H1 (cell line): ENCODE data around the gene CCSER2. TPM values are rescaled to one million over a fixed set of nuclear protein-coding genes. Genes with fewer than 3 reads are reported as not detected.
"Not testable (repeated sequence)": the region's sequence is repeated elsewhere in the genome, so short reads cannot be mapped to it uniquely, and the experiment has no call there.

Source experiments
- CTCF ChIA-PET: fragments of 300-600 bp; sonication (Branson Sonifier 250); formaldehyde crosslinking; loops from one replicate; lab custom pipeline; 2021; ENCODE audit not compliant: partially characterized antibody; lab: Charles Lee
- POLR2A ChIA-PET: fragments of 300-600 bp; sonication (Branson Sonifier 250); formaldehyde crosslinking; loops from one replicate; lab custom pipeline; 2021; ENCODE audit warnings: inconsistent platforms; ENCODE audit not compliant: partially characterized antibody; lab: Charles Lee
- DNase-seq, 2 experiments: peaks; one replicate each; pipeline versions ENCODE4 v3.0.0 to v3.0.0-alpha.2; 2010 to 2022; ENCODE audit warnings: low spot score in 2 of 2, low read depth in 1 of 2, mixed read lengths in 1 of 2
- FAIRE-seq: peaks from 2 replicates; lab custom pipeline; 2011; peaks lifted over from hg19 to GRCh38; lab: Jason Lieb, UNC
- H2AFZ ChIP-seq: 2 replicates; pipeline ENCODE4 v1.8.1; 2012; ENCODE audit warnings: low read length, inconsistent platforms
- H2AK5ac ChIP-seq: 2 replicates; pipeline ENCODE4 v1.6.1; 2013; ENCODE audit warnings: low read depth, low read length
- H2BK120ac ChIP-seq: replicated peaks from 2 replicates; pipeline ENCODE3; 2013; ENCODE audit warnings: low read depth, low read length, inconsistent platforms
- H2BK12ac ChIP-seq: 2 replicates; pipeline ENCODE4 v1.6.1; 2013; ENCODE audit warnings: low read depth, low read length
- H2BK15ac ChIP-seq: 2 replicates; pipeline ENCODE4 v1.6.1; 2013; ENCODE audit warnings: low read length
- H2BK20ac ChIP-seq: 2 replicates; pipeline ENCODE4 v1.6.1; 2013; ENCODE audit warnings: low read length
- H2BK5ac ChIP-seq: 2 replicates; pipeline ENCODE4 v1.6.1; 2013; ENCODE audit warnings: low read depth, low read length
- H3K14ac ChIP-seq: 2 replicates; pipeline ENCODE4 v1.6.1; 2013; ENCODE audit warnings: inconsistent platforms; ENCODE audit not compliant: insufficient read length
- H3K18ac ChIP-seq: 2 replicates; pipeline ENCODE4 v1.6.1; 2013; ENCODE audit warnings: low read length; ENCODE audit errors: extremely low read depth
- H3K23ac ChIP-seq: 2 replicates; pipeline ENCODE4 v1.6.1; 2013; ENCODE audit warnings: inconsistent platforms; ENCODE audit not compliant: insufficient read length
- H3K23me2 ChIP-seq: 2 replicates; pipeline ENCODE4 v1.6.1; 2013; ENCODE audit warnings: low read depth, low read length
- H3K27ac ChIP-seq: 2 replicates; pipeline ENCODE4 v1.6.1; 2011; ENCODE audit warnings: low read depth, low read length, inconsistent platforms
- H3K27me3 ChIP-seq, 4 experiments: replicated peaks in 1 of 4; 1 replicate in 1 of 4; 2 replicates in 3 of 4; pipeline versions ENCODE4 v1.6.1 to v1.8.1; 2011 to 2013; ENCODE audit warnings: low read length in 3 of 4, mild to moderate bottlenecking in 3 of 4, inconsistent platforms in 2 of 4, mixed read lengths in 2 of 4, moderate library complexity in 1 of 4; ENCODE audit not compliant: control insufficient read depth in 3 of 4, insufficient read depth in 3 of 4; ENCODE audit errors: extremely low read depth in 1 of 4
- H3K36me3 ChIP-seq, 4 experiments: 2 replicates each; pipeline versions ENCODE4 v1.6.1 to v1.8.1; 2011 to 2013; ENCODE audit warnings: mild to moderate bottlenecking in 4 of 4, low read length in 3 of 4, moderate library complexity in 2 of 4, control low read depth in 1 of 4, inconsistent platforms in 1 of 4; ENCODE audit not compliant: insufficient read depth in 4 of 4, control insufficient read depth in 2 of 4
- H3K4ac ChIP-seq: replicated peaks from 2 replicates; pipeline ENCODE3; 2013; ENCODE audit warnings: low read length, low read depth, mixed read lengths, inconsistent platforms; ENCODE audit not compliant: insufficient read length
- H3K4me1 ChIP-seq, 4 experiments: replicated peaks in 1 of 4; 1 replicate in 1 of 4; 2 replicates in 3 of 4; pipeline versions ENCODE4 v1.6.1 to v1.8.1; 2011 to 2013; ENCODE audit warnings: low read length in 3 of 4, inconsistent platforms in 2 of 4, mixed read lengths in 1 of 4; ENCODE audit not compliant: insufficient read depth in 4 of 4, control insufficient read depth in 3 of 4
- H3K4me2 ChIP-seq, 2 experiments: 2 replicates each; pipeline versions ENCODE4 v1.6.1 to v1.8.1; 2011 to 2013; ENCODE audit warnings: low read depth in 2 of 2, low read length in 2 of 2, control low read depth in 1 of 2, inconsistent platforms in 1 of 2, mild to moderate bottlenecking in 1 of 2; ENCODE audit not compliant: insufficient read depth in 1 of 2
- H3K4me3 ChIP-seq, 4 experiments: fragments of 200-600, 300-600 bp in 1 of 4; sonication (generic), shearing (Covaris generic), sonication (Bioruptor Twin) in 1 of 4; 2 replicates each; pipeline versions ENCODE4 v1.5.1 to v1.8.1; 2011 to 2016; ENCODE audit warnings: low read length in 4 of 4, low read depth in 3 of 4, control low read depth in 2 of 4, inconsistent platforms in 2 of 4, mild to moderate bottlenecking in 2 of 4, mixed read lengths in 1 of 4, moderate library complexity in 1 of 4; ENCODE audit not compliant: insufficient read depth in 2 of 4; ENCODE audit errors: extremely low read depth in 1 of 4
- H3K56ac ChIP-seq: replicated peaks from 2 replicates; pipeline ENCODE3; 2013; ENCODE audit warnings: low read depth, mild to moderate bottlenecking, mixed read lengths, low read length, inconsistent platforms; ENCODE audit not compliant: insufficient read length
- H3K79me1 ChIP-seq: 2 replicates; pipeline ENCODE4 v1.6.1; 2013; ENCODE audit warnings: low read depth, low read length, control low read depth
- H3K79me2 ChIP-seq, 2 experiments: 2 replicates each; pipeline versions ENCODE4 v1.6.1 to v1.8.1; 2012 to 2013; ENCODE audit warnings: low read length in 2 of 2, mild to moderate bottlenecking in 2 of 2, inconsistent platforms in 1 of 2; ENCODE audit not compliant: insufficient read depth in 2 of 2, control insufficient read depth in 1 of 2
- H3K9ac ChIP-seq, 4 experiments: replicated peaks in 1 of 4; 1 replicate in 1 of 4; 2 replicates in 3 of 4; pipeline versions ENCODE4 v1.6.1 to v1.8.1; 2011 to 2013; ENCODE audit warnings: low read depth in 3 of 4, low read length in 3 of 4, control low read depth in 2 of 4, mild to moderate bottlenecking in 2 of 4, moderate library complexity in 2 of 4, inconsistent platforms in 1 of 4; ENCODE audit errors: extremely low read depth in 1 of 4
- H3K9me3 ChIP-seq, 2 experiments: 2 replicates each; pipeline versions ENCODE4 v1.6.1 to v1.8.1; 2012 to 2013; ENCODE audit warnings: mild to moderate bottlenecking in 2 of 2, moderate library complexity in 2 of 2, control low read depth in 1 of 2, inconsistent platforms in 1 of 2, low read depth in 1 of 2, low read length in 1 of 2, mixed read lengths in 1 of 2; ENCODE audit not compliant: insufficient read depth in 2 of 2
- H4K20me1 ChIP-seq, 2 experiments: replicated peaks in 1 of 2; 2 replicates each; pipeline versions ENCODE3 to v1.8.1; 2011 to 2013; ENCODE audit warnings: inconsistent platforms in 2 of 2, low read length in 2 of 2, mild to moderate bottlenecking in 1 of 2; ENCODE audit not compliant: insufficient read depth in 2 of 2, control insufficient read depth in 1 of 2
- H4K5ac ChIP-seq: 2 replicates; pipeline ENCODE4 v1.6.1; 2013; ENCODE audit warnings: low read length, low read depth, mixed read lengths, inconsistent platforms; ENCODE audit not compliant: insufficient read length
- H4K8ac ChIP-seq: 2 replicates; pipeline ENCODE4 v1.8.0; 2013; ENCODE audit warnings: mild to moderate bottlenecking, moderate library complexity, low read length, inconsistent platforms; ENCODE audit not compliant: insufficient read depth; ENCODE audit errors: extremely low read depth
- H4K91ac ChIP-seq: replicated peaks from 2 replicates; pipeline ENCODE3; 2013; ENCODE audit warnings: low read length, mixed read lengths, inconsistent platforms; ENCODE audit not compliant: insufficient read length
- WGBS, 2 experiments: shearing (Covaris generic) in 1 of 2; methylation state at CpG; one replicate each; pipeline versions ENCODE4 v1.1.6 to v1.1.7; 2013 to 2015; ENCODE audit warnings: low lambda C conversion rate in 2 of 2, mixed read lengths in 2 of 2, inconsistent platforms in 1 of 2, low coverage in 1 of 2, missing lambda C conversion rate in 1 of 2; ENCODE audit not compliant: insufficient replicate concordance in 2 of 2, insufficient coverage in 1 of 2, insufficient read length in 1 of 2; ENCODE audit errors: extremely low coverage in 1 of 2, missing lambda C conversion rate in 1 of 2; 5-methylcytosine and 5-hydroxymethylcytosine counted together
- polyA plus RNA-seq, 7 experiments: library from polyadenylated mRNA; depleted of rRNA in 3 of 7; stranded (reverse) in 5 of 7; unstranded in 2 of 7; fragments of >200 nt in 5 of 7; fragments of 200-250 nt in 2 of 7; gene quantifications; 1 replicate in 5 of 7; 2 replicates in 1 of 7; 4 replicates in 1 of 7; pipeline versions ENCODE4 v1.2.1 to v1.2.3, GENCODE V29; 2011 to 2013; ENCODE audit warnings: missing spikeins in 2 of 7, mixed read lengths in 2 of 7
- total RNA-seq: library from RNA; stranded (reverse); fragmentation: NEBNext Ultra II Directional; extraction: Animal tissue kit (Norgen Biotek cat#: 25700); gene quantifications from 2 replicates; pipeline ENCODE4 v1.2.1, GENCODE V29; 2021

The CCSER2 gene
- total and polyA plus RNA-seq, 2 of the 8 experiments (the other 6 are each of a cell fraction or from before 2014, with no cell fraction given) = 6.9 to 30.5 TPM

DNA sequence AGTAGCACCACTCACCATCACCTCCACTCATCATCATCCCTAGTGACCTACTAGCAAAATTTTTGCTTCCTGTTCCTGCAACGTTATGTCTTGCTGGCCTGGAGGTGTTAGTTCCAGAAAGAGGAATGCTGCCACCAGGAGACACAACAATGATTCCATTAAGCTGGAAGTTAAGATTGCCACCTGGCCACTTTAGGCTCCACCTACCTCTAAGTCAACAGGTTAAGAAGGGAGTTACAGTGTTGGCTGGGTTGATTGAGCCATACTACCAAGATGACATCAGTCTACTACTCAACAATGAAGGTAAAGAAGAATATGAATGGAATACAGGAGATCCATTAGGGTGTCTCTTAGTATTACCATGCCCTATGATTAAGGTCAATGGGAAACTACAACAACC lies 4.8 kb upstream of the CCSER2 start:
- H3K79me1 ChIP-seq, H3K9me3 ChIP-seq, DNase-seq, H3K36me3 ChIP-seq, POLR2A ChIA-PET, H3K4ac ChIP-seq, H4K91ac ChIP-seq, H2BK12ac ChIP-seq, H2AFZ ChIP-seq, H3K79me2 ChIP-seq, H3K4me1 ChIP-seq, H3K4me2 ChIP-seq, H3K9ac ChIP-seq, H2BK120ac ChIP-seq, H3K4me3 ChIP-seq, H3K27ac ChIP-seq, H2AK5ac ChIP-seq, H2BK20ac ChIP-seq, H4K5ac ChIP-seq, H3K23me2 ChIP-seq, H4K20me1 ChIP-seq, H3K27me3 ChIP-seq, H3K23ac ChIP-seq, H3K56ac ChIP-seq, H2BK5ac ChIP-seq, H2BK15ac ChIP-seq, H4K8ac ChIP-seq, FAIRE-seq, H3K14ac ChIP-seq, H3K18ac ChIP-seq: not testable (repeated sequence)
- CTCF ChIA-PET = interaction anchor here (1.0 to 1.6 kb wide), 3 partner anchors 56 to 225 kb away, joined by 3 to 8 read pairs (median 3); no protein-coding TSS in a partner anchor
- 100% methylated on average over 1 of the region's 1 CpG; no CpG with 5 or more reads in 1 of the 2 experiments for WGBS, 2 experiments

GRCh38 chr10:84326995-84327394 lies 1.4 kb upstream of the CCSER2 start:
- H3K9ac ChIP-seq, H3K27me3 ChIP-seq, H2BK20ac ChIP-seq, H3K56ac ChIP-seq, H2AK5ac ChIP-seq, H4K5ac ChIP-seq, FAIRE-seq, H3K4ac ChIP-seq, H3K27ac ChIP-seq, H3K18ac ChIP-seq, H3K23ac ChIP-seq, H3K4me3 ChIP-seq, H3K36me3 ChIP-seq, H3K14ac ChIP-seq, H3K9me3 ChIP-seq, POLR2A ChIA-PET, H4K91ac ChIP-seq, DNase-seq, H2BK15ac ChIP-seq, H3K23me2 ChIP-seq, H4K20me1 ChIP-seq, H2BK12ac ChIP-seq, H4K8ac ChIP-seq, H2BK5ac ChIP-seq, H3K4me2 ChIP-seq, H2BK120ac ChIP-seq, H3K4me1 ChIP-seq, H2AFZ ChIP-seq, H3K79me1 ChIP-seq: not testable (repeated sequence)
- CTCF ChIA-PET = interaction anchor here (0.7 to 2.9 kb wide), 7 partner anchors 15 to 215 kb away, joined by 3 to 13 read pairs (median 5); no protein-coding TSS in a partner anchor
- H3K79me2 ChIP-seq = peaks cover 0 to 28% of the 10 kb centered on the region in 2 experiments; a peak in 2 of 4 replicates
- WGBS, 2 experiments = 93% methylated on average over 9 of the region's 9 CpGs; no CpG with 5 or more reads in 1 of the 2 experiments
